GM18861 (cell line): ENCODE data around the gene MVD.

Experiments
- ATAC-seq: cut with Tn5 transposase; IDR thresholded peaks from one replicate; pipeline ENCODE4 v1.9.1; 2021; ENCODE audit not compliant: unreplicated experiment

MVD gene

GRCh38 chr16:88608076-88608475, 54.8 kb downstream of the MVD start:
- ATAC-seq, result no peak

GRCh38 chr16:88606148-88606757, 56.6 kb downstream of the MVD start:
- ATAC-seq, result no peak

- ATAC-seq, result no peak
Measured at GRCh38 chr16:88605186-88606147, 57.4 kb downstream of the MVD start.

- ATAC-seq, result no peak
Measured at GRCh38 chr16:88602091-88602490, 60.8 kb downstream of the MVD start.
